Measurements from ENCODE around the gene SPAG16. TPM values are rescaled to one million over a fixed set of nuclear protein-coding genes. Genes with fewer than 3 reads are reported as not detected.
A peak's percentile ranks its signal among the peaks of the same experiment; 100 is the strongest.

The SPAG16 gene
- total and polyA plus RNA-seq, 12 donors, result 8.4 to 28.3 (median 19.1) TPM

GRCh38 chr2:213562539-213563180 lies 278.4 kb downstream of the SPAG16 start:
- no peaks in the 10 kb centered on the region for H3K36me3 ChIP-seq

GRCh38 chr2:213566846-213567245 lies 282.6 kb downstream of the SPAG16 start:
- DNase-seq, result no peak

More at GRCh38 chr2:213562539-213563180, 278.4 kb downstream of the SPAG16 start:
- Histone ChIP-seq H3K27ac (peak overlapping the region in 2 of 10 donors; percentile 36 to 45), H3K4me3 (no peak overlapping the region), H3K4me1 (no peaks in the 10 kb centered on the region), H3K27me3 (no peaks in the 10 kb centered on the region), H3K9me3 (peaks cover 0 to 31% (median 4%) of the 10 kb centered on the region in 11 donors)
- 50 to 53% methylated on average over 8 of the region's 8 CpGs for WGBS, 2 donors
- intact Hi-C loops (cut with DNase I), result no loop called here
- DNase-seq, result peak in 1 of 2 donors; percentile 5
- peak in 6 of 8 donors; percentile 48 to 92 (median 70) for ATAC-seq
- no peak for TF ChIP-seq CTCF (IDR thresholded peaks at IDR 0.05)

GRCh38 chr2:213609570-213610170 lies 325.4 kb downstream of the SPAG16 start:
- peaks cover 0 to 6% (median 0%) of the 10 kb centered on the region in 11 donors for H3K9me3 ChIP-seq
- H3K36me3 ChIP-seq, result no peaks in the 10 kb centered on the region
- H3K27me3 ChIP-seq, result no peaks in the 10 kb centered on the region
- no peak for TF ChIP-seq CTCF (IDR thresholded peaks at IDR 0.05)
- H3K27ac ChIP-seq, result no peak overlapping the region
- H3K4me3 ChIP-seq, result no peak overlapping the region
- intact Hi-C loops (cut with DNase I), result no loop called here
- DNase-seq, result no peak
- WGBS, 2 donors, result 85 to 90% methylated on average over 1 of the region's 1 CpG
- ATAC-seq, result no peak
- H3K4me1 ChIP-seq, result no peaks in the 10 kb centered on the region

More at GRCh38 chr2:213566846-213567245, 282.6 kb downstream of the SPAG16 start:
- no peak overlapping the region for H3K27ac ChIP-seq
- H3K4me1 ChIP-seq, result no peaks in the 10 kb centered on the region
- no peaks in the 10 kb centered on the region for H3K27me3 ChIP-seq
- TF ChIP-seq CTCF (IDR thresholded peaks at IDR 0.05), result no peak
- H3K9me3 ChIP-seq, result peaks cover 0 to 24% (median 4%) of the 10 kb centered on the region in 11 donors
- no peak overlapping the region for H3K4me3 ChIP-seq
- H3K36me3 ChIP-seq, result no peaks in the 10 kb centered on the region
- intact Hi-C loops (cut with DNase I), result no loop called here
- no peak for ATAC-seq

GRCh38 chr2:213627054-213627710 lies 342.9 kb downstream of the SPAG16 start:
- H3K4me1 ChIP-seq, result no peaks in the 10 kb centered on the region
- H3K4me3 ChIP-seq, result no peak overlapping the region
- DNase-seq (no peak), ATAC-seq (no peak)
- intact Hi-C loops (cut with DNase I), result no loop called here
- 82 to 85% methylated on average over 5 of the region's 5 CpGs for WGBS, 2 donors
- no peaks in the 10 kb centered on the region for H3K27me3 ChIP-seq
- peaks cover 0 to 29% (median 3%) of the 10 kb centered on the region in 11 donors for H3K9me3 ChIP-seq
- no peak for TF ChIP-seq CTCF (IDR thresholded peaks at IDR 0.05)
- H3K27ac ChIP-seq, result no peak overlapping the region
- H3K36me3 ChIP-seq, result no peaks in the 10 kb centered on the region

All from heart right ventricle (tissue), 16 donors.